ENCODE data around the gene KIF13A. TPM values are rescaled to one million over a fixed set of nuclear protein-coding genes. Genes with fewer than 3 reads are reported as not detected.

Gene KIF13A
- total RNA-seq, 1 donor: 86.8 TPM

DNA sequence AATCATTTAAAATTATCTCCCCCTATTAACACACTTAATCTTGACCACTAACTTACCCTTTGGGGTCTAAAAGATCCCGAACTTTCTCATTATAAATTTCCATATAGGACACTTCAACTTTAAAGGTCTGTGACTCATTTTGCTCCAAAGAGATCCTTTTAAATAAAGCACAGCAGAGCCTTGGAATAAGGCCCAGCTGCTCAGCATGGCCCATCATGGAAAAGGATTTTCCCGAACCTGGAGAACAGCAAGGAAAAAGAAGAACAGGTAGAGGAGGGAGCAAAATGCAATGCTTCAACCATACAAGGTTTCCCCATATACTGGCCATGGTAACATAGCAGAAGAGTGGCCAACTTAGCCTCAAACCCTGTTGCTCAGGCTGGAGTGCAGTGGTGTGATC, 132.1 kb downstream of the KIF13A start:
- DNase-seq (ENCODE audit: low read depth): no peak
- H3K4me3 ChIP-seq (ENCODE audit: low read depth, low read length): no peak overlapping the region
- TF ChIP-seq, protein P1, sequence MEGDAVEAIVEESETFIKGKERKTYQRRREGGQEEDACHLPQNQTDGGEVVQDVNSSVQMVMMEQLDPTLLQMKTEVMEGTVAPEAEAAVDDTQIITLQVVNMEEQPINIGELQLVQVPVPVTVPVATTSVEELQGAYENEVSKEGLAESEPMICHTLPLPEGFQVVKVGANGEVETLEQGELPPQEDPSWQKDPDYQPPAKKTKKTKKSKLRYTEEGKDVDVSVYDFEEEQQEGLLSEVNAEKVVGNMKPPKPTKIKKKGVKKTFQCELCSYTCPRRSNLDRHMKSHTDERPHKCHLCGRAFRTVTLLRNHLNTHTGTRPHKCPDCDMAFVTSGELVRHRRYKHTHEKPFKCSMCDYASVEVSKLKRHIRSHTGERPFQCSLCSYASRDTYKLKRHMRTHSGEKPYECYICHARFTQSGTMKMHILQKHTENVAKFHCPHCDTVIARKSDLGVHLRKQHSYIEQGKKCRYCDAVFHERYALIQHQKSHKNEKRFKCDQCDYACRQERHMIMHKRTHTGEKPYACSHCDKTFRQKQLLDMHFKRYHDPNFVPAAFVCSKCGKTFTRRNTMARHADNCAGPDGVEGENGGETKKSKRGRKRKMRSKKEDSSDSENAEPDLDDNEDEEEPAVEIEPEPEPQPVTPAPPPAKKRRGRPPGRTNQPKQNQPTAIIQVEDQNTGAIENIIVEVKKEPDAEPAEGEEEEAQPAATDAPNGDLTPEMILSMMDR (IDR thresholded peaks at IDR 0.05; ENCODE audit: insufficient read depth, low read length): no peak

DNA sequence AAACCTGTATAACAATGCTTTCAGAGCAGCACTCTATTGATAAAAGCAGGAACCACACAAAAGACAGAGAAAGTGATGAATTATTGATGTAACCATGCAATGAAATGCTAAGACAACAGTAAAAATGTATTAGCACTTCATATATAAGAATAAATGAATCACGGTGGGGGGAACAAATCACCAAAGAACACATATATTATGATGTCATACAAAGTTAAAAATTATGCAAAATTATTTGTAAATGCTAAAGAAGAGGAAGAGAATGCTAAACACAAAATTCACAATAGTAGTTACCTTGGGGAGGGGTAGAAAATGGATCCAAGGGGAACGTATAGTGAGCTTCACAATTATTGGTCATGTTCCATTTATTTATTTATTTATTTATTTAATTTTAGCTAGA, 133.9 kb downstream of the KIF13A start:
- DNase-seq (ENCODE audit: low read depth): no peak
- no peak overlapping the region for H3K4me3 ChIP-seq (ENCODE audit: low read depth, low read length)
- TF ChIP-seq, protein P1 (IDR thresholded peaks at IDR 0.05; ENCODE audit: insufficient read depth, low read length): no peak

DNA sequence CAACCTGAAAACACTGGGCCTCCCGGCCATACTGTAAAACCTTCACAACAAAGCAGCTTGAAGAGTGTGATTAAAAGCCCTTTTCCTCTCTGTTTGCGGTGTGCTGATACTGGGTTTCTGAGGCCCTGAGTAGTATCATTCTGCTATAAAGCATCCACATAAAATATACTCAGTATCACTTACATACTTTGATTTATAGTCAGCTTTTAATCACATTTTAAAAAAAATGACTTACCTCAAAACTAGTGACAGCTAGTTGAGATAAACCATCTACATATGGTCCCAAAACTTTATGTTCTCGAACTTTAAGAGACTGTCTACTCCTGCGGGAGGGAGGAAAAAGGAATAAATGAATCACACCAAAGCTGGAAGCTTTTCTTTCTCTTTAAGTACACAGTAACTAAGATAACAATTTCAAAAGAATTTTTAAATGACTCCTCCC, 135.7 kb downstream of the KIF13A start:
- DNase-seq (ENCODE audit: low read depth): peak; percentile 79
- TF ChIP-seq, protein P1 (IDR thresholded peaks at IDR 0.05; ENCODE audit: insufficient read depth, low read length): no peak
- H3K4me3 ChIP-seq (ENCODE audit: low read depth, low read length): no peak overlapping the region

DNA sequence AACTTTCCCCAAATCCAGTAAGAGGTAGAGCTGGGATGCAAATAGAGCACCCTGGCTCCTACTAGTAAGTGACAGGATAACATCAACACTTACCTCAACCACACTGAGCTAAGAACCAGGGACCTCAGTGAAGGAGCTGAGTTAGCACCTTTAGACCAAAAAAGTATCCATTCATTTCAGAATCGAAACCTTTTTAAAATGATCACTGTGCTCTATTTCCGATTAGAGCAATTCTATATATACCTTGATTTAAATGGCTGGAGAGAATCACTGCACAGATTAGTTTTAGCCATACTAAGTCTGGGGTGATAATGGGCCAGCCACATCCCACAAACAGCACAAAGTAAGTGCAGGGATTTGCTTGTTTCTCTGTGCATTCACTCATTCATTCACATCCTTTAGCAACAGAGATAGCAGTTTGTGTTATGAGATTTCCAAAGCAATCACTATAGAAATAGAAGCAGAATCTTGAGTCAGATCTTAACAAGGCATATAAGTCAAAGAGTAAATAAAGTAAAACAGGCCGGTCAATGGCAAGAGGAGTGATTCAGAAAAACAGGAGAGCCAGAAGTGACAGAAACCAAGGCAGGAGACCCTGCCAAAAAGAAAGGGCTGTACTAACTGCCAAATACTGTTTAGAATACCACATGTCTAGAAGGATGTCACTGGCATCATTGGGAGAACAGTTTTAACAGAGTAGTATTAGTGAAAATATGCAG, 136.3 kb downstream of the KIF13A start:
- H3K4me3 ChIP-seq (ENCODE audit: low read depth, low read length): no peak overlapping the region
- peak; percentile 70 for DNase-seq (ENCODE audit: low read depth)
- TF ChIP-seq, protein P1 (IDR thresholded peaks at IDR 0.05; ENCODE audit: insufficient read depth, low read length): no peak

DNA sequence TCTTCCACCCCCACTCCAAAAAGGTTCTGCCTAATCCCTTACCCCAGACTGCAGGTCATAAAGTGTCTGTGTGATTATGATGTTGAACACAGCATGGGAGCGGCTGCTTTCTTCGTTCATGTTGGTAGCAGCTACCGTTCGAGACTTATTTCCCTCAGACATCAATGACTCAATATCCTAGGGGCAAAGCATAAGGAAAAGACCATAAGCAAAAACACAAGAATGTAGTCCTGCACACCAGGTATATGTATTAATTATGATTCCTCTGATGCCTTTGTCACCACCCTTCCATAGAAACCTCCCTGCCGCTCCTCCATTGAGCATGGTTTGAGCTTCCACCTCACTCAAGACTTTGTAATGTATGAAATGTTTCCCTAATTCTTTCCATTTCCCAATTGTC, 137.2 kb downstream of the KIF13A start:
- DNase-seq (ENCODE audit: low read depth): no peak
- H3K4me3 ChIP-seq (ENCODE audit: low read depth, low read length): no peak overlapping the region
- TF ChIP-seq, protein P1 (IDR thresholded peaks at IDR 0.05; ENCODE audit: insufficient read depth, low read length): no peak

DNA sequence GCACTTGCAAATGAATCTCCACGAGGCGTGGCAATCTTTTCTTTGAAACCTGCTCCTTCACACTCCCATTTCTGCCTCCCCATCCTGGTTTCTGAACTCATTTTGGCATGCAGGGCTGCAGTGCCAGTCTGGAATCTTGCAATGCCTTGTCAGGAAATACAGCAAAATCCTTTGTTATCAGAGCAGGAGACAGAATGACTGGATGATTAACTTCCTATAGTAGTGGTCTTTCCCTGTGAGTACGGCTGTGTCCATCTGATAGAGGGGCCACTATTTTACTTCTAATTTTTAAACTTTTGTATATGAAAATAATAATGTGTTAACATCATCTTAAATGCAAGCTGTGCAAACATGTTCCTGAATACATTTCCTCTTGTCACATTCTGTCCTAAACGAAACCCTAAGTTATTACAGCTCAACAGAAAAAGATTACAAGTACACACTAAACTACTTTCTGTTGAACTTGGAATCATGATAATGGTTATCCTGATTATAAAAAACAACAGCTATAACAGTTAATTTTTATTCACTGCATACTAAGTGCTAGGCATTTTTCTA, 140.2 kb downstream of the KIF13A start:
- TF ChIP-seq, protein P1 (IDR thresholded peaks at IDR 0.05; ENCODE audit: insufficient read depth, low read length): no peak
- no peak for DNase-seq (ENCODE audit: low read depth)
- no peak overlapping the region for H3K4me3 ChIP-seq (ENCODE audit: low read depth, low read length)
